Hematopoietic multipotent progenitor cell treated with erythropoietin and hydrocortisone succinate and interleukin-3 and kit ligand, for 6 days (in vitro differentiated cells): ENCODE measurements around the gene ZNF319.

Experiments
- DNase-seq: peaks from one replicate; pipeline ENCODE4 v3.0.0-alpha.2; 2015

Gene ZNF319

DNA sequence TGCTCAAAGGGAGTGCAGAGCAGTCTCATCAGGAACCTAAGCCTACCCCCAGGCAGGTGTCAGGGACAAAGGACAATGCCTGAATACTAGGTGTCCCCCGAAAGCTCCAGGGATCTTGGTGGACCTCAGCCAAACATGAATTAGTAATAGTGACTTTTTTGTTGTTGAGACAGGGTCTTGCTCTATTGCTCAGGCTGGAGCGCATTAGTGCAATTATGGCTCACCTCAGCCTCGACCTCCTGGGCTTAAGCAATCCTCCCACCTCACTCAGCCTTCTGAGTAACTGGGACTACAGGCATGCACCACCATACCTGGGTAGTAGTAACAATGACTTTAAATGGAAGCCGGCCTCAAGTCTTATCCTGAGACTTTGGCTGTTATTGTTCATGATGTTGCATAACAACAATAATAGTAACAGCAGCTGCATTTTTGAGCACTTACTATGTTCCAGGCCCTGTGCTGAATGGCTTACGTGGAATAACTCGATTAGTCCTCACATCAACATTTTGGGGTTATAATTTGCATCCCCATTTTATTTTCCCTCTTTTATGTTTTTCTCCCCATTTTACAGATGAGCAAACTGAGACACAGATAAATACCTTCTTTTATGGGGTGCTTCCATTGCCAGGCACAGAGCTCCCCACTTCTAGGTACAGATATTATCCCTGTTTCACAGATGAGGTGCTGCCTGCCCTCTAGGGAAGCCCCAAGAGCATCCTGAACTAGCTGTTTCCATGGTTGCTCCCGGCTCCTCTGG lies 49.1 kb downstream of the ZNF319 start:
- DNase-seq: no peak

DNA sequence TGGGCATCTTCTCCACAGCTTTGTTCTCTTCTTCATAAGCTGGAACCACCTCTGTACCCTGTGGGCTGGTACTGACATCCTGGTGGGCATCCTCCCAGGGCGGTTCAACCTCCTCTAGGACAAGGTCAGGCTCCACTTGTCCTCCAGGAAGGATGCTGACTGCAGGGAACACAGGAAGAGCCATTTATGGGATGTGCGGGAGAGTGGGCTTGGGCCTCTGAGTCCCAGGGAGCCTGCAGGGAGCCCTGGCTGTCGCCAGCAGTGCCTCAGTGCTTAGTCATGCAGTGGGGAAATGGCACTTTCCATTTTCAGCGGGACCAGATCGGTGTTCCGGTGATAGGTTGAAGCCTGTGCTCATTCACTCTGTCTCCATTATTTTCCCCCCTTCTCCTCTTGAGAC lies 50.1 kb downstream of the ZNF319 start:
- no peak for DNase-seq

DNA sequence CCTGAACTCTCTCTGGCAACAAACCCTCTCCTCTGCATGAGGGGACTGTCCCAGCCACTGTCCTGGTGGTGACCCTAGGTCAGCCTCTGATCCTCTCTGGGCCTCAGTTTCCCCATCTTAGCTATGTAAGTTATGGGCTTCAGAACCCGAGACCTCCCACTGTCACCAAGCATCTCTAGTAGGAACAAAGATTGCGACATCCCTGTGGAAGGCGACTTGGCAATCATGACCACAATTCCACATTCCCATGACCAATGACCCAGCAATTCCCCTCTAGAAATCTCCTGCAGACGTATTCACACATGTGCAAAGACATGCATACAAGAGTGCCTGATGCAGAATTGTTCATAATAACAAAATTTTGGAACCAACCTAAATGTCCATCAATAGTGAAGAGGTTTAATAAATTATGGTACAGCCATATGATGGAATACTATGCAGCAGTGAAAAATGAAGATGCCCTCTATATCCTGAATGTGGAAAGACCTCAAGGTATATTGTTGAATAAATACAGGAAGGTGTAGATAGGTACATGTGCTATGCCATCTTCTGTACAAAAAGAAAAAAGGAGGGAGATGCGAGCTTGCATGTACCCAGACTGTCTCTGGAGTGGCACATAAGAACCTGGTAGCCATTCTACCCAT lies 50.8 kb downstream of the ZNF319 start:
- no peak for DNase-seq

DNA sequence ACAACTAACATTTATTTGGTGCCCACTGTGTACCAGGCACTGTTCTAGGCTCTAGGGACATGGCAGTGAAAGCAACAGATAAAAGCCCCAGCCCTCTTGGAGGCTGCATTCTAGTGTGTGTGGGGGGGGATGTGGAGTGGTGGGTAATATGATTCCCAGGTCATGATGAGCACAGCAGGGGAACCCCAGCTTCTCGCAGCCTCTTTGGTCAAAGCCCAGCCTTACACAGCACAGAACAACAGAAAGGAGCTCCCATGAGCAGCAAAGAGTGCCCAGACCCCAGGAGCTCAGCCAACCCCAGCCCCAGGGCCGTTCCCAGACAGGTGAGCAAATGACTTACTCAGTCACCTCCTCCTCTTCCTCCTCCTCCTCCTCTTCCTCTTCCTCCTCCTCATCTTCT lies 51.5 kb downstream of the ZNF319 start:
- no peak for DNase-seq

DNA sequence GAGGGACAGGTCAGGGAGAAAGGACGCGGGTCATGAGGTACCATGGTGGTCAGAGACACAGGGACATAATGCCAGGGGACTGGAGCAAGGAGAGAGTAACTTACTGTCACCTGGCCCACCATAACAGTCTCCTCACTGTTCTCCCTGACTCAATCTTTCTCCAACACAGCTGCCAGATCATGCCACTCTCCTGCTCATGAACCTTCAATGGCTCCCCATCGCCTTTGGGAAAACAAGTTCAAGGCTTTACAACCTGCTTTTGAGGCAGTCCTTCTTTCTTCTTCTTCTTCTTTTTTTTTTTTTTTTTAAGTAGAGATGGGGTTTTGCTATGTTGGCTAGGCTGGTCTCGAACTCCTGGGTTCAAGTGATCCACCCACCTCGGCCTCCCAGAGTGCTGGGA lies 52.4 kb downstream of the ZNF319 start:
- no peak for DNase-seq

DNA sequence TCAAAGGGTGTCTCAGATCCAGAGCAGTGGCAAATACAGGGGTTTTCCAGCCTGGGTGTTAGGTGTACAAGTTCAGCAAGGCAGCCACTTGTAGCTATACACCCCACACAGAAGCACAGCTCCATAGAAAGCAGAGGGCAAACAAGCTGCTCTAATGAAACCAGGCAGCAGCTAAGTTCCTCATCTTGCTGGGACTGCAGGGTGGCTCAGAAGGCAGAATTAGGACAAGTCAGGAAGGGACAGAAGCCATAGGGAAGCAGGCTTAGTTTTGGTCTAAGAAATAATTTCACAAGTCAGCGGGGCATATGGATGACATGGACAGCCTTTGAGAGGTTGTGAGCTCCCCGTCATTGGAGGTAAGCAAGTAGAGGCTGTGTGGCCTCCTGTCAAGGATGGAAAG lies 53.2 kb downstream of the ZNF319 start:
- no peak for DNase-seq

DNA sequence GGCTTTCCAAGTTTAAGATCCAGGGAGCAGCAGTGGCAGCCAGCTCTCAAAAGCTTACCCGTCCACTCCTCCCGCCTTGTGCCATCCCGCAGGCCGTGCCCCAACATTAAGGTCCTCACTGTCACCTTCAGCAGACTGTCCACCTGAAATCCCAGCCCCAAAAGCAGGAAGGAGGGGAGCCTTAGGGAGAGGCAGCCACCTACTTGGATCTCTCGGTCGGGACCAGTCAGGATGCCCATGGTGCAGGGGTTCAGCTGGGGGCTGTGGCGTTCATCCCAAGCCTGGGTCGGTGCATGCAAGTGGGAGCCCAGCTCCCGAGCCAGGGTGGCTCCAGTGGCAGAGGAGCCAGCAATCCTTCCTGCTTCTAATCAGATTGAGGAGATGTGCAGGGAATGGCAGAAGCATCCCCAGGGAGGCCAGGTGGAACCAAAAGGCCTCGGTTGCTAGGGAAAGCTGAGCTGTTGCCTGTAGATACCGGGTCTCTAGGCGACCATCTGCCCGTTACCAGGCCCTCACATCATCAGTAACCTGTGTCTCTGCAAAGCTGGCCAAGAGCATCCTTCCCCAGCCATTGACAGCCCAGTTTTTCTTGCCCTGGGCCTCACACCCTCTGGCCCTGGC lies 54.2 kb downstream of the ZNF319 start:
- no peak for DNase-seq

DNA sequence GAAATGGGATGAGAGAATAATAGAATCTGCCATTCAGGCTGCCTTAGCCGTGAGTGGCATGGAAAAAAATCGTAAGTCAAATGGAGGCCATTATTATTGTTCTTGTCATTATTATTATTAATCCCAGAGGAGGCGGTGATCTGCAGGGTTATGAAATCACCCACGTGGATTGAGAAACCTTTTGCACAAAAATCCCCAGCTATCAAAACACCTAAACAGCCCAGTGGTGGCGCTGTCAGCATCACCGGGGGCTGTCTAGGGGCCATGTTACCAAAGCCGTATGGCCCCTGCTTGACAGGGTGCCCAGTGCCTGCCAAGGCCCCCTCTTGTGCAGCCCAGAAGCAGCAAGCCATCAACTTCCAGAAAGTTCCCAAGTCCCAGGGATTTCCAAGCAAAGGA lies 54.7 kb downstream of the ZNF319 start:
- DNase-seq: no peak

DNA sequence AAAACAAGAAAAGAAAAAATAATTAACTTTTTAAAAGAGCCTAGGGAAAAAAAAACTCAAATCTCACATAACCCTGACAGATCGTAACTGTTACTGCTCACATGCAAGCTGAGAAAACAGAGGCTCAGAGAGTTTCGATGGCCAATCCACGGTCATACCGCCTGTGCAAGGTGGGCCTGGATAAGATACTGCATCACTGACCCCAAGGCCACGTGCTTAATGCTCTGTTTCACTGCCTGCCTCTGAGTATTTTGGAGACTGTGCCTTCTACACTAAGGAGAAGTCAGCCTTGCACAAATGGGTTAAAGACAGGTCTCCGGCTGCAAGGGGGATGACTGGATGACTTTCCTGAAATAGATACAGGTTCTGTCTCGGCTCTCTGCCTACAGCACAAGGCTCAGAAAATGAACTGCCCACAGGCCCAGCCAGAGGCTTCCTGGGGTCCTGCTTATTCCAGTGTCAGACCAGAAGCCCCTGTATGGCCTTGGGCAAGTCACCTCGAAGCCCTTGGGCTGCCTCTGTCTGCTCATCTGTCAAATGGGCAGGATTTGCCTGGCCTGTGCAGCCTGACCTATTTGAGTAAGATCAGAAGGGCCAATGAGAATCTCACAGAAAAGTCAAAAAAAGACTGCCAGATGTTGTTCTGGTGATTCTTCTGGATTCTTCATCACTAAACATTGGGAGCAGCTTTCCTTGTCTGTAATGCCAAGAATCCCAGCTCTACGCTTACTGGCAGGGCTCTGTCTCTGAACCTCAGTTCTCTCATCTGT lies 55.3 kb downstream of the ZNF319 start:
- DNase-seq: no peak
